Ramos (cell line): ENCODE measurements around the gene IL20RA.

Experiments
- in situ Hi-C: fragments of 300-500 bp; cut with MboI; formaldehyde crosslinking; loops from one replicate; pipeline ENCODE4 v1.14.3; 2022; ENCODE audit warnings: low sequenced_read_pairs; ENCODE audit not compliant: unreplicated experiment

Gene IL20RA

GRCh38 chr6:137013031-137013430, 31.7 kb downstream of the IL20RA start:
- in situ Hi-C loops, result no loop called here

- in situ Hi-C loops, result no loop called here
These were observed 33.4 kb downstream of the IL20RA start for GRCh38 chr6:137011406-137011805.

- in situ Hi-C loops, result no loop called here
These were observed 34.5 kb downstream of the IL20RA start for GRCh38 chr6:137010128-137010718.

- in situ Hi-C loops, result no loop called here
These were observed 36.6 kb downstream of the IL20RA start for GRCh38 chr6:137008204-137008603.

- in situ Hi-C loops, result no loop called here
These were observed 38.7 kb downstream of the IL20RA start for GRCh38 chr6:137006056-137006455.

GRCh38 chr6:137005073-137005472, 39.7 kb downstream of the IL20RA start:
- in situ Hi-C loops, result no loop called here

- in situ Hi-C loops, result no loop called here
These were observed 42.3 kb downstream of the IL20RA start for GRCh38 chr6:137002505-137002904.

- in situ Hi-C loops, result no loop called here
These were observed 42.8 kb downstream of the IL20RA start for GRCh38 chr6:137001977-137002302.

- in situ Hi-C loops, result no loop called here
These were observed 43.3 kb downstream of the IL20RA start for GRCh38 chr6:137001299-137001976.

- in situ Hi-C loops, result no loop called here
These were observed 43.9 kb downstream of the IL20RA start for GRCh38 chr6:137000825-137001224.

- in situ Hi-C loops, result no loop called here
These were observed 49.2 kb downstream of the IL20RA start for GRCh38 chr6:136995521-136995920.

GRCh38 chr6:136994782-136995181, 50.0 kb downstream of the IL20RA start:
- in situ Hi-C loops, result no loop called here

- in situ Hi-C loops, result no loop called here
These were observed 52.7 kb downstream of the IL20RA start for GRCh38 chr6:136992113-136992512.

GRCh38 chr6:136991646-136992045, 53.1 kb downstream of the IL20RA start:
- in situ Hi-C loops, result no loop called here

- in situ Hi-C loops, result no loop called here
These were observed 54.0 kb downstream of the IL20RA start for GRCh38 chr6:136990754-136991153.

GRCh38 chr6:136990242-136990578, 54.6 kb downstream of the IL20RA start:
- in situ Hi-C loops, result no loop called here

- in situ Hi-C loops, result no loop called here
These were observed 55.1 kb downstream of the IL20RA start for GRCh38 chr6:136989571-136990241.

GRCh38 chr6:136987526-136987925, 57.2 kb downstream of the IL20RA start:
- in situ Hi-C loops, result no loop called here

- in situ Hi-C loops, result no loop called here
These were observed 59.3 kb downstream of the IL20RA start for GRCh38 chr6:136985502-136985901.

GRCh38 chr6:136984578-136984977, 60.2 kb downstream of the IL20RA start:
- in situ Hi-C loops, result no loop called here

- in situ Hi-C loops, result no loop called here
These were observed 61.1 kb downstream of the IL20RA start for GRCh38 chr6:136983687-136984086.

GRCh38 chr6:136982928-136983327, 61.8 kb downstream of the IL20RA start:
- in situ Hi-C loops, result no loop called here
